Hematopoietic multipotent progenitor cell treated with erythropoietin and hydrocortisone succinate and interleukin-3 and kit ligand, for 15 days (in vitro differentiated cells): ENCODE data around the gene DNM1.
A peak's percentile ranks its signal among the peaks of the same experiment; 100 is the strongest.

ENCODE experiments used
- DNase-seq: peaks from one replicate; pipeline ENCODE4 v3.0.0-alpha.2; 2015; ENCODE audit warnings: low spot score

The DNM1 gene

DNA sequence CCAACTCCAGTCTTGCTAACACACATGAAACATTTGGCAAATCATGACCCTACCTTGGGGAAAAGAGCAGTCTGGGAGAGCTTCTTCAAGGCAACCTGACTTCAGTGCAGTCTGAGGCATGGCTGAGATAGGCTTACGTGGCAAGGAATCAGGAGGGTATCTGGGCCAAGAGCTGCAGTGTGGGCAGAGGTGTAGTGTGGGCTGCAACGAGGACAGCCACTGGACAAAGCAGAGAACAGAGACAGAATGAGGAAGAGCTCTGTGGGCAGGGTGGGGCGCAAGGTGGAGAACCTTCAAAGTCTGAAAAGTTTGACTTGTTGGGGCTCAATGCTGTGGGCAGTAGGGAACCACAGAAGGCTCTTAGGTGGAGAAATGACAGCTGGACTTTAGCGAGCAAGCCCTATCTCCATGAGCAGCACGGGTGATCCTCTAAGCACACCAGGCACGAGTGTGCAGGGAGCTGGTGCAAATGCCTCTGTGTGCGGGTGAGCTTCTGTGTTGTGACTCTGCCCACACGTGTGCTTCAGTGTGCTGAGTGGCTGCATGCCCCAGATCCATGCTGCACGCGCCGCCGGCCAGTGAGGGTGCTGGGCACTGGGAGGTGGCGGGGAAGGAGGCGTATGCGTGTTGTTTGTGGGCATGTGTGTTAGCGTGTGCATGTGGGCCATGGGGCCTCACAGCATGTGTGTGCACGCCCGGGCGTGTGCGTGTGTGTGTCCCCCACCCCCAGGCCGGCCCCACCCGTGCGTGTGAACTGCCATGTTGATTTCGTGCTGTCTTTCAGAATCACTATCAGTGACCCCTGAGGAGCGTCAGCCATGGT, 49.3 kb downstream of the DNM1 start:
- no peak for DNase-seq

DNA sequence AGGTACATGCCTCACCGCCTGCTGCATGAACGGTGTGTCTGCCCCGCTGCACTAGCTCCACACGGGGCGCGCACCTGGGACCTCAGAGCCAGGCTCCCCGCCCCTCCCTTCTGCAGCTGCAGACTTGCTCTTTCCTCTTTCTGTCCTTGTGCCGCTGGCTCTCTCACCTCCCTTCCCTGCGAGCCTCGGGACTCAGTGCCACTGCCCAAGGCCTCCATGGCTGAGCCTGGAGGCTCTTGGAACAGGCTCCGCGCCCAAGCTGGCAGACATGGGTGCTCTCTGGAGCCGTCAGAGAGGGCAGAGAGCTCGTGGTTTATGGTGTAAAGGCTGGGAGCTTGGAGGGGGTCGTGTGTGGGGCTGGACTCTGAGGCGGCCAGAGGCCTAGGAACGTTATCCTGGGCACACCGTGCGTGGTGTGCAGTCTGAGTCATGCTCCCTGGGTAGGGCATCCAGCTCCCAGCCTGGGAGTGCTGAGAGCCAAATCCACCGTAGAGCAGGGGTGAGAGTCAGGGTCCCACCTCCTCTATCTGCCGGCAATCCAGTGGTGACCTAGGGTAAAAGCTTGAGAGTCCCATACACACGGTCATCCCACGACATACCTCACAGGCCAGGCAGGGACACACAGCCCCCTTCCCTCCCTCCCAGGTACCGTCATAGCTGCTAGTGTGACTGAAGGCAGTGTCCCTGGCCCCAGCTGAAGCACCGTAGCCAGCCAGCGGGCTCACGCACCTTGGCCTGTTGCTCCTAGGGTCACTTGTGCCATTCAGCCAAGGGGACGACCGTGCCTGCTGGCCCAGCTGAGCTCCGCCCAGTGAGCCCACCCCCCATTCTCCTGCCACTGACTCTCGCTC, 50.2 kb downstream of the DNM1 start:
- DNase-seq = no peak

DNA sequence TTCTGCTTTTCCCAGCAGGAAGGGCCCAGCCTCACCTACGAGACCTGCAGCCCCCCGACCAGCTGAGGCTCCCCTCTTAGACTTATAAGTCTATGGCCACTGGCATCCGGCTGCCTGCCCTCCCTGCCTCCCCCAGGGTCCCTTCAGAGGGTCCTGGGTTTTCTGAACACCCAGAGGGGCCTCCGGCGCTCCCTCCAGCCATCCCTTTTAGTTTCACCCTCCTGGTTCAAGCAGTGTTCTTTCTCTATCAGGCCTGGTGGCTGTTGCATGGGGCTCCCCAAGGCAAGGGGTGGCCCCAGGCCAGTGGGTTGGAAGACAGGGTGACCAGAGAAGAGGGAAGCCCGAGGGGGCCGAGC, 50.8 kb downstream of the DNM1 start:
- DNase-seq = no peak

DNA sequence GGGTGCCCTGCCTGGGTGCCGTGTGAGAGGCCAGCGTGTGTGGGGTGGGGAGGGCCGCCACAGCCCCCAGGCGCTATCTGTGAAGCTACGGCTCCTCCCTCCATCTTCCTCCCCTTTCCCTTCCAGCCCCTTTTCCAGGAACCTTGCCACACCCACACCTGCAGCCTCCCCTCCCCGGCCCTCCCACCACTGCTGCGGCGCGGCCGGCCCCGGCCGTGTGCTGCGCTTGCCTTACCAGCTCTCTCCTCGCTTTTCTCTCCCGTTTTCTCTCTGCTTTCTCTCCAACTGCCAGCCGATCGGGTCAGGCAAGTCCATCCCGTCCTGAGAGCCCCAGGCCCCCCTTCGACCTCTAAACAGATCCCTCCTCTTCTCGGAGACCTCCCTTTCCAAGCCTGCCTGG, 51.2 kb downstream of the DNM1 start:
- no peak for DNase-seq

DNA sequence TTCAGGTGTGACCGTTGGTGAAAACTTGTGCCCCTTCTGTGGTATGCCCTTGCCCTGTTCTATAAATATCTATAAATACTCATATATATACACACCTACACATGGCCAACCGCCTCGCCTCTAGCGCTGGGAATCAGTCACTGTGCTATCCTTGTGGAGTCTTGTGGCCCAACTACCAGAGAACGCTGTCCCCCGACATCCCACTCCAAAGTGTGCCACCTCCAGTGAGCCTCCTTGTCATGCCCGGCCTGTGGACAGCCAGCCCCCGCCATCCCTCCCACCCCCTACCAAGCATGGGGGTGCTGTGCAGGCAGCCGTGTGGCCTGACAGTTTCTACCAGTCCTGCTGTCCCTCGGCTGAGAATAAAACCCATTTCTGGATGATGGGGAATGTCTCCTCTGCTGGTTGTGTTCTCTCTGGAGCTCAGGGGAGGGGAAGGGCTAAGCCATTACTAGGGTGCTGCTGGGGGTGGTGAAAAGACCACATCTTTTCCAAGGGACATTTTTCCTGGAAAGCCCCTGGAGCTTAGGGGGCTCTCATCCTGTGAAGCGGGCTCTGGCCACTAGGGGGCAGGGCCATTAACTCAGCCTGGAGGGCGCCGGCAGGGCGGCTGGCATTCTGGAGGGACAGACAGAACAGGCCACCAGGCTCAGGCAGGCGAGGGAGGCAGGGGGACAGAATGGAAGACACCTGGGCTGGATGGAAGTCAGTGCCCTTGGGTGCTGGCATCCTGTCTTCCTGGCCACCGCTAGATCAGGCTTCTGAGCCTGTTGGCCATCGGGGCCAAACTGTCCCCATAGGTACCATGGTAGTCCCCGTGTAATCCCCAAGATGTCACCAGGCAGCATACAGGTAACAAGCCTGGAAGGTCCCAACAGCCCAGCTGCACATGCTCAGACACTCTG, 51.9 kb downstream of the DNM1 start:
- peak; percentile 67 for DNase-seq

DNA sequence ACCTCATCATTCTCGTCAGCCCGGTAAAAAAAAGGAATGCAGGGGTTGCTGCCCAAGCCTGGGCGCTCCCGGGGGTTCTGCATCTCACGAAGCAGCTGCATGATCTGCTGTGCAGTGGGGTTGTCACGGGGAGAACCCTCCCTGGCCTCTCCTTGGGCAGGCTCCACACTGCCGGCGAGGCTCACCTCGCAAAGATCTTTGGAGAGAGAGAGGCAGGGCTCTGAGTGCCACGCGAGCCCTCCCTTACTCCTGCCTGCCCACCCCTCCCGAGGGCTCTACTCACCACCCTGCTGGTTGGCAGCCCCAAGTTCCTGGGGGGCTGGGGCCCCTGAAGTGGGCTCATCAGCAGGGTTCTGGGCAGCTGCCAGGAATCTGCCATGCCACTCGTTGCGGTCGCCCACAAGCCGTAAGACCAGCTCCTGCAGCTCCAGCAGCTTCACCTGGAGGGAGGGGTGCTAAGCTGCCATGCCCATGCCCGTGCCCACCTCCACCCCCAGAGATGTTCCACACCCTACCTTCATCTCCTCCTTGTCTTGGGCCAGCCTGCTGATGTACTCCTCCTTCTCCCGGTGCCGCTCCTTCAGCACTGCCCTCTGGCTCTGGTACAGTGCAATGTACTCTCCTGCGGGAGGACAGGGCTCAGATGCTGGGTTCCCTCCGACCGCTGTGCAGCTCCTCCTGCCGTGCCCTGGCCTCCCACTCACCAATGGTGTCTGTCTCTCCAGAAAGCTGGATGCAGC, 54.1 kb downstream of the DNM1 start:
- DNase-seq = no peak

DNA sequence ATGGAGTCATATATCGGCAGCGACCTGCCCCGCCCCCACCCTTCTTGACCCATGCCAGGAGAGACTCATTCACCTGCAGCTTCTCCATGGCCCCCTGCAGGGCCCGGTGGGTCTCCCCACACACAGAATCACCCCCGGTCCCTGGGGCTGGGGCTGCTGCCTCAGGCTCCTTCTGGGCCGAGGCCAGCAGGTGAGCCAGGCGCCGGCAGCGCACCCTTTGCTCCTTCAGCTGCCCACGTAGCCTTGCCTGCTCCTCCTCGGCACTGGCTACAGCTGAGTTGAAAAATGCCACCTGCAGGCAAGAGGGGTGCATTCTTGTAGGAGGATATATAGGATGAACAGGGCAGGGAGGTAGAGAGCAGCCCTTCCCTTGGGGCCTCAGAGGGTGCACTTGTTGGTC, 54.7 kb downstream of the DNM1 start:
- DNase-seq = no peak

DNA sequence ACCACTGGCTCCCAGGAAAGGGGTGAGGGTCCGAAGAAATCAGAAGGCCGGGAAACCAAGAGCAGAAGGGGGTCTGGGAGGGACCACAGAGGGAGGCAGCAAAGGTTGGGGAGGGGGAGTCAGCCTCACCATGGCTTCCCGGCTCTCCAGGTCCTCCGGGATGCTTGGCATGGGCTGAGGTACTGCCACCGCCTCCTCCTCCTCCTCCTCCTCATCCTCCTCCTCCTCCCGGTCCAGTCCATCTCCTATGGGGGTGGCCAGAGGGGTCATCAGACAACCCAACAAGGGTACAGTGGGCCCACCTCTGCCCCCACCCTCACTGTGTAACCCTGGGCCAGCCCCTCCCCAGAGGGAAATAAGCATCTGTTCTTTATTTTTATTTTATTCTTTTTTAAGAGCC, 55.1 kb downstream of the DNM1 start:
- DNase-seq = no peak

DNA sequence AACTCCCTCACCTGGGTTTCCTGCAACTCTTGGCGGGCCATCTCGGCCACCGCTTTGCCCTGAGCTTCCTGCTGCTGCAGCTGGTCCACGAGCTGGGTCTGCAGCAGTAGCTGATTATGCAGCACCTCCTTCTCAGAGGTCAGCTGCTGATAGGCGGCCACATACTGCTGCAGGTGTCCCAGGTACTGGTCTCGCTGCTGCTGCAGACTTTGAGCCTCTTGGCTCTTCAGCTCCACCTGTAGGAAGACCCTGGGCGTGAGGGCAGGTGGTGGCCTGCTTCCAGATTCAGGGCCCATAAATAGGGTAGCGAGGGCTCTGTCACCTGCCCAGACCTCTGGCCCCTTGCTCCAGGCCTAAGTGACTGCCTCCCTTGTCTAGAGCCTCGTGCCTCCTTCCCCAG, 56.0 kb downstream of the DNM1 start:
- no peak for DNase-seq

DNA sequence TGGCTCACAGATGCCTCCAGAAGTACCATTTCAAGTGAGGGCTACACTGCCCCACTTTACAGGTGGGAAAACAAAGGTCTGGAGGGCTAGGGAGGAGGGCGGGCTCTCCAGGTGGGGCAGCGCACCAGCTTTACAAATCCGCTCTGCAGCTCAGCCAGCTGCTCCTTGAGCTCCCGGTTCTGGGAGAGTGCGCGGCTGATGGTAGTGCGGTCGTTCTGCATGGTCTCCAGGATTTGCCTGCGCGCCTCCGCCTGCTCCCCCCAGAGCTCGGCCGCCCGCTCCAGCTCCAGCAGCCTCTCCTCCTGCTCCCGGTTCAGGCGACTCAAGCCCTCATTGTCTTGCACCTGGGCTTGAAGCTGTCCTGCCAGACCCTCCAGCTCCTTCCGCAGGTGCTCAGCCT, 57.2 kb downstream of the DNM1 start:
- DNase-seq = no peak

DNA sequence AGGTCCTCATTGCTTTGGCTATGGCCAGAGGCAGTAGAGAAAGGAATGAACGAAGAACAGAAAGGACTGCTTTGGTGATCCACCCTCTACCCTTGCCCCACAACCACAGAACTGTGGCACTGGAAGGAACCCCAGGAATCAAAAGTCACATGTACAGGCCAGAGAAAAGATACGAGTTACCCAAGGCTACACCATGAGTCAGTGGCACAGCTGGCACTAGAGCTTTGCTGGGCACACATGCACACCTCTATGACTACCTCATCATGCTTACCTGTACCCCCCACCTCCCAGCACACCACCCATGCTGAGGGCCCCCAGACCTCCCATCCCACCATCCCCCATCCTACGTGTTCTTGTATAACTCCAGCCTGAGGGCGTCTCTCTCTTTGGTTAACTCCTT, 59.5 kb downstream of the DNM1 start:
- DNase-seq = no peak

DNA sequence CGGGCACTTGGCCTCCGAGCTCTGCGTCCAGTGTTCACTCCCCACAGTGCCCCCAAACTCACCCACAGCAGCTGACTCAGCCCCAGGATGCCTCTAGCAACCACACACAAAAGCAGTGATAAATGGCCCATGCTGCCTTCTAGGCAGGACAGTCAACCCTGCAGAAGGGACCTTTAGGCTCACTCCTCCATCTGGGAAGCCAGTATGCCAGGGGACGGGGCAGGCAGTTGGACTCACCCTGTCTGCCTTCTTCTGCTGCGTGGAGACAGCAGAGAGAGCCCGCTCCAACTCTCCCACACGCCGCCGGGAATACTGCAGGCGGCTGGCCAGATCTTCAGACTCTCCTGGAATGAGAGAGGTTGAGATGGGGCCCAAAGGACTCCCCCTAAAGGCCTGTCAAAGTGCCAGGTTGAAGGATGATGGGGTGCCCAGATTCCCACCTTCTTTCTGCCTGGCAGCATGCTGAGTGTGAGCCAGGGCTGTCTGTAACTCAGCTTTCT, 62.2 kb downstream of the DNM1 start:
- DNase-seq = no peak

DNA sequence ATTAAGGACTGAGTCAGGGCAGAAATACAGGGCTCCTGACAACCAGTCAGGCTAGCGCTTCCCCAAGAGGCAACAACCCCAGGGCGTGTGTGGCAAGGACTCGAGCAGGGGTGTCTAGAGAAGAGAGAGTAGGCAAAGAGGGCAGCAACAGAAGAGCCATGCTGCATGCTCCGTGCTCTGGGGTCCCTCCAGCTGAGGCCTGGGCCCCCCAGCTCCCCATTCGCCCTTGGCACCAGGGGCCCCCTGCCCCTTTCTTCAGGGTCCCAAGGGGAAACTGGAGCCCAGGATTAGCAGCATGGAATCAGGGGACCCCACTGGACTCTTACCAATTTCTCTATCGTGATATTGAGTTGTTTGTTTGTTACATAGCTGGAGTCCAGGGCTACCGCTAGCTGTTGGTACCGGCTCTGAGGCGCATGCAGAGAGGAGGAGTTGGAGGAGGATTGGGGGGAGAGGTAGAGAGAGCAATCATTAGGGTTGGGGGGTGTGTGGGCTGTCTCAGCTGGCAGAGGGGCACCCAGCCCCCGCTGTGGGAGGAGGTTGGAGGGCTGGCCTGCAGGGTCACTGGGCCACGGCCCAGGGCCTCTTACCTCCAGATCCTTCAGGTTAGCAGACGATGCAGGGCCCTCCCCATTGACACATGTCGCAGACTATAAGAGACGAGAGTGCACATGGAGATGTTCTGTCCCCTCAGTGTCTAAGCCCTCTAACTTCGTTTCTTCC, 63.9 kb downstream of the DNM1 start:
- no peak for DNase-seq

DNA sequence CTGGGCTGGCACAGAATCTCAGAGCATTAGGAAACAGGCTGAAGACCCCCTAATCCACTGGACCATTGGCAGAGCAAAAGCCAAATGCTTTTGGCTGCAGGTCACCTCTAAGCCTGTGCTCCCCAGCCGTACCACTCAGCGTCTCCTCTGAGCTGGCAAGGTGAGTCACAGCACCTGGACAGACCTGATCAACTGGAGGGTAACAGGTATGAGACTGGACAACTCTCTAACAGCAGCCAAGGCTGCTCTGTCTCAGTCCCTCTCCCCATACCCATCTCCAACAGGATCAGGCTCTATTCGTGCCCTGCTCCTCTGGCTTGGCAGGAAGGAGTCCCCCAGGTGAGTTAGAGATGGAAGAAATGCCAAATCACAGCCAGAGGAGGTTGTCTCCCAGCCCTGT, 67.9 kb downstream of the DNM1 start:
- DNase-seq = no peak

DNA sequence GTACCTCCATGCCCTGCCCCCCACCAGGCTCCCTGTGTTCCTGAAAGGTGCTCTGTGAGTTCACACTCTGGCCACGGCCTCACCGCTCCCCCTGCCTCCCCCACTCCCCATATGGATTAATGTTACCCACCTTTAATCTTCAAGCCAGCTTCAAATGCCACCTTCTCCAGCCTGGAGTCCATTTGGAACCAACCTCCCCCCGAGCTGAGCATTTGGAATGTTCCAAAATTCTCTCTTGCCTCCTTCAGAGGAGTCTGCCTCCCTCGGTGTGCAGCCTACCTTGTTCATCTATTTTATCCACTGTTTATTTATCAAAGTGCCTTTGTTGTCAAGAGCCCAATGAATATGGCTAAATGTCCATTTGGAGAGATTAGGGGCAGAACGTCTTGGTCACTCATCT, 68.3 kb downstream of the DNM1 start:
- no peak for DNase-seq

DNA sequence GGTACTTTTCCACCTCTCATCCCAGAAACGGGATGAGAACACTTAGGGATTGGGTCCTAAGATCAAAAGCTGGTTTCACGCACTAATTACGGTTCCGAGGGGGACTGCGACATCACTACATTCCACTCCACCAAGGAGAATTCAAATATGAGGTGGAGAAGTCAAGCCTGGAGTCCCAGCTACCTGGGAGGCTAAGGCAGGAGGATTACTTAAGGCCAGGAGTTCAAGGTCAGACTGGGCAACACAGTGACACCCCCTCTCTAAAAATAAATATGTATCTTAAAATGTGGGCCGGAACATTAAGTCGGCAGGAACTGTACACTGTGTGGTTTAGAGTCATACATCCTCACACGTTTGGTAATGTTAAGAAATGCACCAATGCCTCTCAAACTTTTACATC, 71.1 kb downstream of the DNM1 start:
- DNase-seq = no peak

DNA sequence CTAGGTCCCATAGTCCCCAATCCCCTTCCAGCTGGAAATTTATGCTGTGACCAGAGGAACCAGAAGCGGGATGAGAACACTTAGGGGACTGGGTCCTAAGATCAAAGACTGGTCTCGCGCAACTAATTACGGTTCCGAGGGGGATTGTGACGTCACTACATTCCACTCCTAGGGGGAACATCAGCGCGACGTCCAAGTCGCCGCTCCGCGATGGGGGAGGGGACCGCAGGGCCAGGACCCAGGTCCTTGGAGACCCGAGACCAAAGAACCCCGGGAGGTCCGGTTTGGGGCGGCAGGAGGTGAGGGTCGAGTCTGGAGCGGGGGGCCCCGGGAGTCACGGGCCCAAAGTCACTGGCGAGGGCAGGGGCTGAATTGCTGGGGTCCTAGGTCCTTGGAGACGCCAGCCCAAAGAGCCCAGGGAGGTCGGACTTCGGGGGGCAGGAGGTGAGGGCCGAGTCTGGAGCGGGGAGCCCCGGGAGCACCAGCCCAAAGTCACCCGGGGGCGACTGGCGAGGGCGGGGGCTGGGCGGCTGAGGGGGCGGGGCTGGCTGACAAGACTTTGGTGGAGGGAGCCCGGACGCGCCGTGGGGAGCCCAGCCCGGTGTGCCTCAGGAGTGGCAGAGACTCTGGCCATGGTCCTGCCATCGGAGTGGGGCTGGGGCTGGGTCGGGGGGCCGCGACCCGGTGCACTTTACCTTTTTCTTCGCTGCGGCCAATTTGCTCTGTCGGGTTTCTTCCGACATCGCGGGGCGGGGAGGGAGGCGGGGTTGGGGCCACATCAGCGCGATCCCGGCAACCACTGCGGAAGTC, 72.2 kb downstream of the DNM1 start, which contains the start of gene GOLGA2:
GOLGA2 (minus strand) TSS at position 810 of the 810 bp plus-strand sequence; CDS start at position 779, 31 bp downstream.
- DNase-seq = peak; percentile 20

DNA sequence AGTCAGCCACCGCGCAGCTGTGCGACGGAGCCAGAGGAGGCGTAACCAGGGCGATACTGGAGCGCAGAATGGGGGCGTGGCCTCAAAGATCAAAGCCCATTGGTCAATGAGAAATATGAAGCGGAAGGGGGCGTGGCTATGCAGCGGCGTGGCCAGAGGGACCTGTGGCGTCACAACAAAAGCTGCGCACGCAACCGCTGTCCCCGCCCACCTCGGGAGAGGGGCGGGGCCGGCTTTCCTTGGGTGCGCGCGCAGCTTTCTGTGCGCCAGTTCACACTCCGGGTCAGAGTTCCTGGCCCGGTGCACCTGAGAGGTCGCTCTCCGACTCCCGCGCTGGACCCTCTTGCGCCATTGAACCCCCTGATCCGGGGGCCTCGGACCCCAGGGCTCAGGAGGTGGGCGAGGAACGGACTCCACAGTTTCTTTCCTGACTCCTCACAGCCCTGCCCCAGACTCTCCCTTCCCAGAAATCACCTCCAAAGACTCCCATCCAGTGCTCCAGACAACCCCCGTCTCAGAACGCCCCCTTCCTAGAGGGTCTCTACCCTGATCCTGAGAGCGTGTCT, 72.9 kb downstream of the DNM1 start, which contains the start of gene SWI5:
SWI5 (plus strand) TSS at position 269 of the 566 bp plus-strand sequence.
- DNase-seq = peak; percentile 100

DNA sequence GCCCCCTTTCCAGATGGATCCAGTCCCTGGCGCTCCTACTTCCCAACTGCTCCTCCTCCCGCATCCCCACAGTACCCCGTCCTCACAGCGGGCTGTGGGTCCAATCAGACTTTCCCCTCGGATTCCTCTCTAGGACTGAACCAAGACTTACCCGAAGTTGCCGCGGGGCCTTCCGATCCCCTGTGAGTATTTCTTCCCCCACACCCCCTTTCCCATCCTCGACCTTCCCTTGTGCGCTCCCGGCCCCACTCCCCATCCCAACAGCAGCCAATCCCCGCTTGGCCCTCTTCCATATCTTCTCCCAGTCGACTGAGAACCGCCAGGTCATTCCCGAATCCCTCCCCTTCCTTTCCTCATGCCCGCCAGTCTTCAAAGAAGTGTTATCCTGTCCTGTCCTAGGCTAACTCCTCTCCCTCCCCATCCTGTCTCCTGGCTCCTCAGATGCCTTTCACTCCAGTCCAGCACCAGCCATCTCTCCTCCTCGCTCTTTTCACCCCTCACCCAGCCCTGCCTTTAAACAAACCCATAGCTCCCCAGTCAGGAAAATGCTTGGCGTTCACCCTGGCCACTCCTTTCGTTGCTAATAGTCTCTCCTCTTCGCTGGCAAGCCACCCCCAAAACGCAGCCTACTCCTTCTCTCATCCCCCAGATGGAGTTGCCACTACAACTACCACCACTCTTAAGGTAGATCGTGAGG, 73.5 kb downstream of the DNM1 start:
- DNase-seq = no peak
